ENCODE results near the gene TMEM242.
"Not testable (repeated sequence)": the region's sequence is repeated elsewhere in the genome, so short reads cannot be mapped to it uniquely, and the experiment has no call there.

Gene TMEM242

DNA sequence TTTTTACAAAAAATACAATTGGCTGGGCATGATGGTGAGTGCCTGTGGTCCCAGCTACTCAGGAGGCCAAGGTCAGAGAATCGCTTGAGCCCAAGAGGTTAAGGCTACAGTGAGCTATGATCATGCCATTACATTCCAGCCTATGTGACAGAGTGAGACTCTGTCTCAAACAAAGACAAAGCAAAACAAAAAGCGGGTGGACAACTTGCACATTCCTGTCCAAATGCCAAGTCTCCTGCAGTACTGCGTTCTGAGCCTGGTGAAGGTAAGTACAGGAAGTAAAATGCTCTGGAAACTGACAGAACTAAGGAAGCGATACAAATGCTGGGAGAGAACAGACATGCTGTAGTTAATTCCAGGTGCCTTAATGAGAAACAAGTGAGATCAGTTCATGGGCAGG is 20.4 kb upstream of the TMEM242 start:
- peaks cover 6% of the 10 kb centered on the region for H3K27me3 ChIP-seq (ENCODE audit: insufficient read depth, low read length, poor library complexity, severe bottlenecking)
- H3K4me1 ChIP-seq (ENCODE audit: insufficient read depth, low read length, poor library complexity, severe bottlenecking) = no peaks in the 10 kb centered on the region
- H3K4me3 ChIP-seq (ENCODE audit: low read length, poor library complexity, severe bottlenecking) = no peak overlapping the region
- 0 out of 2 replicates have a peak overlapping the region, but pooled peaks have one; percentile 30 for H2AFZ ChIP-seq (ENCODE audit: low read length)
- H3K9ac ChIP-seq (ENCODE audit: low read depth, low read length, poor library complexity, severe bottlenecking) = no peak overlapping the region
- H3K9me3 ChIP-seq (ENCODE audit: insufficient read depth, low read depth, low read length) = no peaks in the 10 kb centered on the region
- no peaks in the 10 kb centered on the region for H3K36me3 ChIP-seq (ENCODE audit: insufficient read depth, low read length)
- H3K9me2 ChIP-seq (replicated peaks; ENCODE audit: low read depth, low read length) = no peaks in the 10 kb centered on the region
- no peak for TF ChIP-seq EZH2phosphoT487 (IDR thresholded peaks at IDR 0.05; ENCODE audit: borderline replicate concordance)
- TF ChIP-seq, protein P1, sequence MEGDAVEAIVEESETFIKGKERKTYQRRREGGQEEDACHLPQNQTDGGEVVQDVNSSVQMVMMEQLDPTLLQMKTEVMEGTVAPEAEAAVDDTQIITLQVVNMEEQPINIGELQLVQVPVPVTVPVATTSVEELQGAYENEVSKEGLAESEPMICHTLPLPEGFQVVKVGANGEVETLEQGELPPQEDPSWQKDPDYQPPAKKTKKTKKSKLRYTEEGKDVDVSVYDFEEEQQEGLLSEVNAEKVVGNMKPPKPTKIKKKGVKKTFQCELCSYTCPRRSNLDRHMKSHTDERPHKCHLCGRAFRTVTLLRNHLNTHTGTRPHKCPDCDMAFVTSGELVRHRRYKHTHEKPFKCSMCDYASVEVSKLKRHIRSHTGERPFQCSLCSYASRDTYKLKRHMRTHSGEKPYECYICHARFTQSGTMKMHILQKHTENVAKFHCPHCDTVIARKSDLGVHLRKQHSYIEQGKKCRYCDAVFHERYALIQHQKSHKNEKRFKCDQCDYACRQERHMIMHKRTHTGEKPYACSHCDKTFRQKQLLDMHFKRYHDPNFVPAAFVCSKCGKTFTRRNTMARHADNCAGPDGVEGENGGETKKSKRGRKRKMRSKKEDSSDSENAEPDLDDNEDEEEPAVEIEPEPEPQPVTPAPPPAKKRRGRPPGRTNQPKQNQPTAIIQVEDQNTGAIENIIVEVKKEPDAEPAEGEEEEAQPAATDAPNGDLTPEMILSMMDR (conservative IDR thresholded peaks at IDR 0.05; ENCODE audit: low read length) = no peak
- H3F3A ChIP-seq (ENCODE audit: low read depth) = no peaks in the 10 kb centered on the region
- no peaks in the 10 kb centered on the region for H3K79me2 ChIP-seq (ENCODE audit: insufficient read depth, low read length)
- no peaks in the 10 kb centered on the region for H4K20me1 ChIP-seq (ENCODE audit: insufficient read depth, low read length, poor library complexity, severe bottlenecking)
- no peak overlapping the region for H3K4me2 ChIP-seq (ENCODE audit: low read depth, low read length, poor library complexity, severe bottlenecking)

DNA sequence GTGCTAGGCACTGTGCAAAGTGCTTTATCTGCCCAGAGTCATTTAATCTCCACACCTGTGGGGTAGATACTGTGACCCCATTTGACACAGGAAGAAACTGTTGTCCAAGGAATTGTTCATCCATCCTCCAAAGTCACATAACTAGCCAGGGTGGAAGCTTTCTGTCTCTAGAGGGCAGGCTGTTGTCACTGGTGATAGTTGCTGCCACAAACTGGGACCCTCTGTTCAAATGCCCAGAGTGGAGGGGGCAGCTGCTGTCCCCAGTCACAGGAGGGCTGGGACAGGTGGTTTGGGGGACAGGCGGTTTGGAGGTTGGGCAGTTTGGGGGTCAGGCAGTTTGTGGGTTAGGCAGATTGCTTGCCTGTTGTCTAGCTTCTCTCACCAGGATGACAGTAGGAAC is 16.1 kb upstream of the TMEM242 start:
- Histone ChIP-seq H3K4me2 (ENCODE audit: low read depth, low read length, poor library complexity, severe bottlenecking) (no peak overlapping the region), H3K9me3 (ENCODE audit: insufficient read depth, low read depth, low read length) (no peaks in the 10 kb centered on the region), H3K9ac (ENCODE audit: low read depth, low read length, poor library complexity, severe bottlenecking) (no peak overlapping the region), H3K36me3 (ENCODE audit: insufficient read depth, low read length) (no peaks in the 10 kb centered on the region), H3K27me3 (ENCODE audit: insufficient read depth, low read length, poor library complexity, severe bottlenecking) (no peaks in the 10 kb centered on the region), H3K9me2 (replicated peaks; ENCODE audit: low read depth, low read length) (no peaks in the 10 kb centered on the region), H3F3A (ENCODE audit: low read depth) (no peaks in the 10 kb centered on the region), H3K79me2 (ENCODE audit: insufficient read depth, low read length) (no peaks in the 10 kb centered on the region), H3K4me1 (ENCODE audit: insufficient read depth, low read length, poor library complexity, severe bottlenecking) (no peaks in the 10 kb centered on the region), H3K4me3 (ENCODE audit: low read length, poor library complexity, severe bottlenecking) (no peak overlapping the region), H4K20me1 (ENCODE audit: insufficient read depth, low read length, poor library complexity, severe bottlenecking) (no peaks in the 10 kb centered on the region), H2AFZ (ENCODE audit: low read length) (no peak overlapping the region)
- TF ChIP-seq EZH2phosphoT487 (IDR thresholded peaks at IDR 0.05; ENCODE audit: borderline replicate concordance) = no peak
- TF ChIP-seq, protein P1 (conservative IDR thresholded peaks at IDR 0.05; ENCODE audit: low read length) = peak; percentile 43

DNA sequence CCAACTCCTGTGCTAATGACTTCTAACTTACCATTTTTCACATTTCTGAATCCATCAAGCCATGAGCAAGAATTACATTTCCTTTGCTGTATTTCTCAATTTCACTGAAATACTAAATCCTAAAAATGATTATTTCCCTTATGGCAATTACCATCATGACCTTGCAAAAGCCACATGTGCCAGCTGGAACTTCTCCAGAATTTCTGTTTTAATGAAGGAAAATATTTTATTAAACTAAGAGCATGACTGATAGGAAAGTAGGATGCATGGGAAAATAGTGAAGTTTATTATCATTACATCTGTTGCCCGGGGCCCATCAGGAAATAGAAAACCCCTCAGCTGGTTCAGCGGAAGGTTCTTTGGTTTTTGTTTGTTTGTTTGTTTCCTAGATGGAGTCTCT is 14.4 kb upstream of the TMEM242 start:
- H3K4me2 ChIP-seq (ENCODE audit: low read depth, low read length, poor library complexity, severe bottlenecking) = no peak overlapping the region
- H3K79me2 ChIP-seq (ENCODE audit: insufficient read depth, low read length) = no peaks in the 10 kb centered on the region
- H3K36me3 ChIP-seq (ENCODE audit: insufficient read depth, low read length) = no peaks in the 10 kb centered on the region
- no peaks in the 10 kb centered on the region for H3K9me2 ChIP-seq (replicated peaks; ENCODE audit: low read depth, low read length)
- no peak overlapping the region for H2AFZ ChIP-seq (ENCODE audit: low read length)
- no peak overlapping the region for H3K9ac ChIP-seq (ENCODE audit: low read depth, low read length, poor library complexity, severe bottlenecking)
- H4K20me1 ChIP-seq (ENCODE audit: insufficient read depth, low read length, poor library complexity, severe bottlenecking) = no peaks in the 10 kb centered on the region
- no peak for TF ChIP-seq EZH2phosphoT487 (IDR thresholded peaks at IDR 0.05; ENCODE audit: borderline replicate concordance)
- TF ChIP-seq, protein P1 (conservative IDR thresholded peaks at IDR 0.05; ENCODE audit: low read length) = no peak
- H3K4me1 ChIP-seq (ENCODE audit: insufficient read depth, low read length, poor library complexity, severe bottlenecking) = no peaks in the 10 kb centered on the region
- H3K27me3 ChIP-seq (ENCODE audit: insufficient read depth, low read length, poor library complexity, severe bottlenecking) = no peaks in the 10 kb centered on the region
- H3F3A ChIP-seq (ENCODE audit: low read depth) = no peaks in the 10 kb centered on the region
- H3K9me3 ChIP-seq (ENCODE audit: insufficient read depth, low read depth, low read length) = no peaks in the 10 kb centered on the region
- no peak overlapping the region for H3K4me3 ChIP-seq (ENCODE audit: low read length, poor library complexity, severe bottlenecking)

DNA sequence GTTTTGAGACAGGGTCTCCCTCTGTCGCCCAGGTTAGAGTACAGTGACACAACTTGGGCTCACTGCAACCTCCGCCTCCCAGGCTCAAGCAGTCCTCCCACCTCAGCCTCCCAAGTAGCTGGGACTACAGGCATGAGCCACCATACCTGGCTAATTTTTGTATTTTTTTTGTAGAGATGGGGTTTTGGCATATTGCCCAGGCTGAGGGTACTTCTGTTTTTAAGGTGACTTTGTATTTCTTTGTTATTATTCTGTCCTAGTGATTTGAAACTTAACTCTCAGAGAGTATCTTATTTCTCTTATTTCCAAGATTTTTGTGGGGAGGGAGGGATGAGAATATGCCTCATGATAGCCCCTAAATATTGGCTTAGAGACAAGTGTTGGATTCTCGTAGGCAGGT is 14.0 kb upstream of the TMEM242 start:
- not testable (repeated sequence) for H3K79me2 ChIP-seq (ENCODE audit: insufficient read depth, low read length); H3K9me3 ChIP-seq (ENCODE audit: insufficient read depth, low read depth, low read length); H3K36me3 ChIP-seq (ENCODE audit: insufficient read depth, low read length); H4K20me1 ChIP-seq (ENCODE audit: insufficient read depth, low read length, poor library complexity, severe bottlenecking); H3K9me2 ChIP-seq (replicated peaks; ENCODE audit: low read depth, low read length); H3K27me3 ChIP-seq (ENCODE audit: insufficient read depth, low read length, poor library complexity, severe bottlenecking); H3K4me1 ChIP-seq (ENCODE audit: insufficient read depth, low read length, poor library complexity, severe bottlenecking); H3K4me3 ChIP-seq (ENCODE audit: low read length, poor library complexity, severe bottlenecking); H3K4me2 ChIP-seq (ENCODE audit: low read depth, low read length, poor library complexity, severe bottlenecking); H2AFZ ChIP-seq (ENCODE audit: low read length); H3F3A ChIP-seq (ENCODE audit: low read depth); H3K9ac ChIP-seq (ENCODE audit: low read depth, low read length, poor library complexity, severe bottlenecking)

Measured in Loucy (cell line).